ENCODE data around the gene PCDHA2.
"Not testable (repeated sequence)": the region's sequence is repeated elsewhere in the genome, so short reads cannot be mapped to it uniquely, and the experiment has no call there.

Gene PCDHA2

DNA sequence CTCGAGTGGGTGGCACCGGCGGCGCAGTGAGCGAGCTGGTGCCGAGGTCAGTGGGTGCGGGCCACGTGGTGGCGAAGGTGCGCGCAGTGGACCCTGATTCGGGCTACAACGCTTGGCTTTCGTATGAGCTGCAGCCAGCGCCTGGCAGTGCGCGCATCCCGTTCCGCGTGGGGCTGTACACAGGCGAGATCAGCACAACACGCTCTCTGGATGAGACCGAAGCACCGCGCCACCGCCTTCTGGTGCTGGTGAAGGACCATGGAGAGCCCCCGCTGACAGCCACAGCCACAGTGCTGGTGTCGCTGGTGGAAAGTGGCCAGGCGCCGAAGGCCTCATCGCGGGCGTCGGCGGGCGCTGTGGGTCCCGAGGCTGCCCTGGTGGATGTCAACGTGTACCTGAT lies 28.8 kb downstream of the PCDHA2 start:
- DNase-seq (ENCODE audit: extremely low spot score), result no peak
- ChIA-PET CTCF (no interaction called here), POLR2A (no interaction called here)
- TF ChIP-seq, protein P1, sequence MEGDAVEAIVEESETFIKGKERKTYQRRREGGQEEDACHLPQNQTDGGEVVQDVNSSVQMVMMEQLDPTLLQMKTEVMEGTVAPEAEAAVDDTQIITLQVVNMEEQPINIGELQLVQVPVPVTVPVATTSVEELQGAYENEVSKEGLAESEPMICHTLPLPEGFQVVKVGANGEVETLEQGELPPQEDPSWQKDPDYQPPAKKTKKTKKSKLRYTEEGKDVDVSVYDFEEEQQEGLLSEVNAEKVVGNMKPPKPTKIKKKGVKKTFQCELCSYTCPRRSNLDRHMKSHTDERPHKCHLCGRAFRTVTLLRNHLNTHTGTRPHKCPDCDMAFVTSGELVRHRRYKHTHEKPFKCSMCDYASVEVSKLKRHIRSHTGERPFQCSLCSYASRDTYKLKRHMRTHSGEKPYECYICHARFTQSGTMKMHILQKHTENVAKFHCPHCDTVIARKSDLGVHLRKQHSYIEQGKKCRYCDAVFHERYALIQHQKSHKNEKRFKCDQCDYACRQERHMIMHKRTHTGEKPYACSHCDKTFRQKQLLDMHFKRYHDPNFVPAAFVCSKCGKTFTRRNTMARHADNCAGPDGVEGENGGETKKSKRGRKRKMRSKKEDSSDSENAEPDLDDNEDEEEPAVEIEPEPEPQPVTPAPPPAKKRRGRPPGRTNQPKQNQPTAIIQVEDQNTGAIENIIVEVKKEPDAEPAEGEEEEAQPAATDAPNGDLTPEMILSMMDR (IDR thresholded peaks at IDR 0.05; ENCODE audit: control extremely low read depth, extremely low read depth, low read depth, missing control alignments), result no peak

- TF ChIP-seq, protein P1 (IDR thresholded peaks at IDR 0.05; ENCODE audit: control extremely low read depth, extremely low read depth, low read depth, missing control alignments), result no peak
- ChIA-PET POLR2A (no interaction called here), CTCF (interaction anchor here (1.2 kb wide), 1 partner anchor 11 kb away, joined by 4 read pairs; no protein-coding TSS in a partner anchor)
- DNase-seq (ENCODE audit: extremely low spot score), result no peak
Measured at GRCh38 chr5:140827704-140828361, 33.2 kb downstream of the PCDHA2 start, which contains the start of gene PCDHA6. Gene PCDHA6, plus strand, starts transcription at chr5:140827960. Its CDS starts 132 bp downstream, at chr5:140828092.

GRCh38 chr5:140828362-140828737 lies 33.7 kb downstream of the PCDHA2 start:
- POLR2A ChIA-PET, result no interaction called here
- CTCF ChIA-PET, result no interaction called here
- DNase-seq (ENCODE audit: extremely low spot score), result no peak

GRCh38 chr5:140829511-140830501 lies 35.2 kb downstream of the PCDHA2 start:
- CTCF ChIA-PET; POLR2A ChIA-PET; DNase-seq (ENCODE audit: extremely low spot score): not testable (repeated sequence)

More at GRCh38 chr5:140828362-140828737, 33.7 kb downstream of the PCDHA2 start:
- TF ChIP-seq, protein P1 (IDR thresholded peaks at IDR 0.05; ENCODE audit: control extremely low read depth, extremely low read depth, low read depth, missing control alignments), result no peak

- ChIA-PET CTCF (no interaction called here), POLR2A (no interaction called here)
- no peak for DNase-seq (ENCODE audit: extremely low spot score)
Measured at GRCh38 chr5:140833993-140834392, 39.3 kb downstream of the PCDHA2 start, which contains the start of gene PCDHA7. Gene PCDHA7, plus strand, starts transcription at chr5:140834269. Its CDS starts 115 bp downstream, at chr5:140834384.

GRCh38 chr5:140834439-140835008 lies 39.9 kb downstream of the PCDHA2 start:
- DNase-seq (ENCODE audit: extremely low spot score); POLR2A ChIA-PET; CTCF ChIA-PET: not testable (repeated sequence)

More at GRCh38 chr5:140833993-140834392, 39.3 kb downstream of the PCDHA2 start, which contains the start of gene PCDHA7:
- TF ChIP-seq, protein P1 (IDR thresholded peaks at IDR 0.05; ENCODE audit: control extremely low read depth, extremely low read depth, low read depth, missing control alignments), result no peak

DNA sequence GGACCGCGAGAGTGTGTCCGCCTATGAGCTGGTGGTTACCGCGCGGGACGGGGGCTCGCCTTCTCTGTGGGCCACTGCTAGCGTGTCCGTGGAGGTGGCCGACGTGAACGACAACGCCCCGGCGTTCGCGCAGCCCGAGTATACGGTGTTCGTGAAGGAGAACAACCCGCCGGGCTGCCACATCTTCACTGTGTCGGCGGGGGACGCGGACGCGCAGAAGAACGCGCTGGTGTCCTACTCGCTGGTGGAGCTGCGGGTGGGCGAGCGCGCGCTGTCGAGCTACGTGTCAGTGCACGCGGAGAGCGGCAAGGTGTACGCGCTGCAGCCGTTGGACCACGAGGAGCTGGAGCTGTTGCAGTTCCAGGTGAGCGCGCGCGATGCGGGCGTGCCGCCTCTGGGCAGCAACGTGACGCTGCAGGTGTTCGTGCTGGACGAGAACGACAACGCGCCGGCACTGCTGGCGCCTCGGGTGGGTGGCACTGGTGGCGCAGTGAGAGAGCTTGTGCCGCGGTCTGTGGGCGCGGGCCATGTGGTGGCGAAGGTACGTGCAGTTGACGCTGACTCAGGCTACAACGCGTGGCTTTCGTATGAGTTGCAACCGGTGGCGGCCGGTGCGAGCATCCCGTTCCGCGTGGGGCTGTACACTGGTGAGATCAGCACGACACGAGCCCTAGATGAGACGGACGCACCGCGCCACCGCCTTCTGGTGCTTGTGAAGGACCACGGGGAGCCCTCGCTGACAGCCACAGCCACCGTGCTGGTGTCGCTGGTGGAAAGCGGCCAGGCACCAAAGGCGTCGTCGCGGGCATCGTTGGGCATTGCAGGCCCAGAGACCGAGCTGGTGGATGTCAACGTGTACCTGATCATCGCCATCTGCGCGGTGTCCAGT lies 41.2 kb downstream of the PCDHA2 start:
- TF ChIP-seq, protein P1 (IDR thresholded peaks at IDR 0.05; ENCODE audit: control extremely low read depth, extremely low read depth, low read depth, missing control alignments), result no peak
- no peak for DNase-seq (ENCODE audit: extremely low spot score)
- ChIA-PET CTCF (no interaction called here), POLR2A (no interaction called here)

All from GM10248 (cell line).